Fibroblast of mammary gland (primary cell): ENCODE data around the gene PHF1.
A peak's percentile ranks its signal among the peaks of the same experiment; 100 is the strongest.

Experiments used
- DNase-seq: peaks from one replicate; pipeline ENCODE4 v3.0.0-alpha.2; 2010; ENCODE audit warnings: low read depth
- H3K4me3 ChIP-seq: 2 replicates; pipeline ENCODE4 v1.5.1; 2011; ENCODE audit warnings: low read depth, mild to moderate bottlenecking, low read length, moderate library complexity; ENCODE audit not compliant: control insufficient read depth
- TF ChIP-seq, protein P1 (sequence below): conservative IDR thresholded peaks from 2 replicates; pipeline ENCODE4 v1.5.1; 2011; ENCODE audit warnings: low read depth, low read length, inconsistent platforms; ENCODE audit not compliant: control insufficient read depth, insufficient read depth

PHF1 gene

DNA sequence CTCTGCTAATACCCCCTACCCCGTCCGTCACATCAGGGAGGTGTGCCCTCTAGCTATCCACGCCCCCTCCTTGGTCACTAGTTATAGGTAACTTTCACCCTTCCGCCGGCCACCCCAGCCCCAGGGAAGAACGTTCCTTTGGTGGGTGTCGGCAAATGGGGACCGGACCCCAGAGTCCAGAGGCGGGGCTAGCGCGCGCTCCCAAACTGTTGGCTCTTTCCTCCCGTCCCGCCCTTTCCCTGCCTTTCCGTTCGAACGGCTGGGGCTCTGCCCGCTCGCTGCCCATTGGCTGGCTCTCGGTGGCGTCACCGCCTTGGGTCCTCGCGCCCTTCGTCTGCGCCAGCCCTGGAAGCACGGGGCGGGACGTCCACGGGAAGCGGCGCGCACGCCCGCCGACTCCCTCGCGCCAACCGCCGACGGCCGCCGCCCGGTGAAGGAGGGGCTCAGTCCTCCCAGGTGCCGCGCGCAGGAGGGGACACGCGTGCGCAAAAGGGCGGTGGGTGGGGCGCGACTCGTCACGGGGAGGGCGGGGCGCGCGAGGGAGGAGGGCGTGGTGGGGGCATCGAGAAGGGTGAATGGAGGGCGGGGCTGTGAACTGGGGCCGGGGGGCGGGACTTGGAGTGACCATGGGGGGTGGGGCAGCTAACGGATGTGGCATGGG is 634 bp upstream of the PHF1 start:
- H3K4me3 ChIP-seq, result peak overlapping the region; percentile 61
- peak; percentile 96 for DNase-seq
- TF ChIP-seq, protein P1, sequence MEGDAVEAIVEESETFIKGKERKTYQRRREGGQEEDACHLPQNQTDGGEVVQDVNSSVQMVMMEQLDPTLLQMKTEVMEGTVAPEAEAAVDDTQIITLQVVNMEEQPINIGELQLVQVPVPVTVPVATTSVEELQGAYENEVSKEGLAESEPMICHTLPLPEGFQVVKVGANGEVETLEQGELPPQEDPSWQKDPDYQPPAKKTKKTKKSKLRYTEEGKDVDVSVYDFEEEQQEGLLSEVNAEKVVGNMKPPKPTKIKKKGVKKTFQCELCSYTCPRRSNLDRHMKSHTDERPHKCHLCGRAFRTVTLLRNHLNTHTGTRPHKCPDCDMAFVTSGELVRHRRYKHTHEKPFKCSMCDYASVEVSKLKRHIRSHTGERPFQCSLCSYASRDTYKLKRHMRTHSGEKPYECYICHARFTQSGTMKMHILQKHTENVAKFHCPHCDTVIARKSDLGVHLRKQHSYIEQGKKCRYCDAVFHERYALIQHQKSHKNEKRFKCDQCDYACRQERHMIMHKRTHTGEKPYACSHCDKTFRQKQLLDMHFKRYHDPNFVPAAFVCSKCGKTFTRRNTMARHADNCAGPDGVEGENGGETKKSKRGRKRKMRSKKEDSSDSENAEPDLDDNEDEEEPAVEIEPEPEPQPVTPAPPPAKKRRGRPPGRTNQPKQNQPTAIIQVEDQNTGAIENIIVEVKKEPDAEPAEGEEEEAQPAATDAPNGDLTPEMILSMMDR, result no peak

DNA sequence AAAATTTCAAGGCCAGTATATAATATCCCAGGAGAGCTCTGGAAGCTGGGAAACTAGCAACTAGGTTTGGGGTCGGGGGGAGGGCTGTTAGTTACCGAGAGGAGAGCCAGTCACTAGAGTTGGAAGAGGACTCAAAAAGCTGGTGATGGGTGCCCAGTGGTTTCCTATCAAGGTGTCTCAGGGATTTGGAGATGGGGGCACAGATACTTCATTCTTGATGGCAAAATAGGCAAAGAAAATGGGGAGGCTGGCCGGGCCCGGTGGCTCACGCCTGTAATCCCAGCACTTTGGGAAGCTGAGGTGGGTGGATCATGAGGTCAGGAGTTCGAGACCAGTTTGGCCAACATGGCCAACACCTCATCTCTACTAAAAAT is 805 bp downstream of the PHF1 start:
- TF ChIP-seq, protein P1, result no peak
- H3K4me3 ChIP-seq, result peak overlapping the region; percentile 65
- DNase-seq, result no peak

DNA sequence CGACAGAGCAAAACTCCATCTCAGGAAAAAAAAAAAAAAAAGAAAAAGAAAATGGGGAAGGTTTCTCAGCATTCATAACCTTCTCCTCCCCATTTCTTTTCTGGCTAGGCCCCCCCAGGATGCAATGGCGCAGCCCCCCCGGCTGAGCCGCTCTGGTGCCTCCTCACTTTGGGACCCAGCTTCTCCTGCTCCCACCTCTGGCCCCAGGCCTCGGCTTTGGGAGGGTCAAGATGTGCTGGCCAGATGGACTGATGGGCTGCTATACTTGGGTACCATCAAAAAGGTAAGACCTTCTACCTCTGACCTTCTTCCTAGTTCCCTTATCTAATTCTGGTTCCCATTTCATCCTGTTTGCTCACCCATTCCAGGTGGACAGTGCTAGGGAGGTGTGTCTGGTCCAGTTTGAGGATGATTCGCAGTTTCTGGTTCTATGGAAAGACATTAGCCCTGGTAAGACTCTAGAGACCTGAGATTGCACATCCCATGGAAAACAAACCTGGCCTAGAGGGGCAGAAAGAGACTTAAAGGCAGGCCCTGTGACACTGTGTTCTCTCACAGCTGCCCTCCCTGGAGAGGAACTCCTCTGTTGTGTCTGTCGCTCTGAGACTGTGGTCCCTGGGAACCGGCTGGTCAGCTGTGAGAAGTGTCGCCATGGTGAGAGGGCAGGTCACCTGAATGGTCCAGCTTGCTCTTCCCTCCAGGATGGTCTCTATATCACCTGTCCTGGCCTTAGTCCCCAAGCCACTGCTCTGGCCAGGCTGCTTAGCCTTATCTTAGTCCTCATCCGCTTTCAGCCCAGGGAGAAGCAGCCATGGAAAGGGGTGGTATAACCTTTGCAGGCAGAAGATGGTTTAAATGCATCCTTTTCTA is 1.6 kb downstream of the PHF1 start:
- H3K4me3 ChIP-seq, result no peak overlapping the region
- TF ChIP-seq, protein P1, result no peak
- no peak for DNase-seq

DNA sequence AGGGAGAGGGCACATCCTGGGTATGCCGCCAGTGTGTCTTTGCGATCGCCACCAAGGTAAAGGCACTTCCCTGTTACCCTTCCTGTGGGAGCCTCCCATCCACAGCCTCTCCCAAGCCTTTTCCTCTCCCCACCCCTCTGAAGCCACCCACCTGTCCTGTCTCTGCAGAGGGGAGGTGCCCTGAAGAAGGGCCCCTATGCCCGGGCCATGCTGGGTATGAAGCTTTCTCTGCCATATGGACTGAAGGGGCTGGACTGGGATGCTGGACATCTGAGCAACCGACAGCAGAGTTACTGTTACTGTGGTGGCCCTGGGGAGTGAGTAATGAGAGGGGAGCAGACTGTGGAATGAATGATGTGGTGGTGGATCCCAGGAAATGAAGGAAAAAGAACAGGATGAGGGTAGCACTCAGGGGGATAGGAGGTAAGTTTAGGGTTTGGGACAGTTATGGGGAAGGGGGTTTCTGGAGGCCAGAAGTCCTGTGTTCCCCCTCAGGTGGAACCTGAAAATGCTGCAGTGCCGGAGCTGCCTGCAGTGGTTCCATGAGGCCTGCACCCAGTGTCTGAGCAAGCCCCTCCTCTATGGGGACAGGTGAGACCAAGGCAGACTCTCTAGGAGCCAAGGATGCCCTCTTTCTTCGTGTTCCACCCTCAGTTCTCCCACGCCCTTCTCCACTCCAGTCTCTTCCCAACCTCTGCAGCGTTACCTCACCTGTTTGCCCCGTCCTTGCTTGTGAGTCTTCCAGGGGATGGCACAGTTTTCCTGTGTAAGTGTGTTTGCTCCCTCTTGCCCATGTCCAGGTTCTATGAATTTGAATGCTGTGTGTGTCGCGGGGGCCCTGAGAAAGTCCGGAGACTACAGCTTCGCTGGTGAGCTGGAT is 2.7 kb downstream of the PHF1 start:
- TF ChIP-seq, protein P1, result no peak
- no peak overlapping the region for H3K4me3 ChIP-seq
- DNase-seq, result no peak

DNA sequence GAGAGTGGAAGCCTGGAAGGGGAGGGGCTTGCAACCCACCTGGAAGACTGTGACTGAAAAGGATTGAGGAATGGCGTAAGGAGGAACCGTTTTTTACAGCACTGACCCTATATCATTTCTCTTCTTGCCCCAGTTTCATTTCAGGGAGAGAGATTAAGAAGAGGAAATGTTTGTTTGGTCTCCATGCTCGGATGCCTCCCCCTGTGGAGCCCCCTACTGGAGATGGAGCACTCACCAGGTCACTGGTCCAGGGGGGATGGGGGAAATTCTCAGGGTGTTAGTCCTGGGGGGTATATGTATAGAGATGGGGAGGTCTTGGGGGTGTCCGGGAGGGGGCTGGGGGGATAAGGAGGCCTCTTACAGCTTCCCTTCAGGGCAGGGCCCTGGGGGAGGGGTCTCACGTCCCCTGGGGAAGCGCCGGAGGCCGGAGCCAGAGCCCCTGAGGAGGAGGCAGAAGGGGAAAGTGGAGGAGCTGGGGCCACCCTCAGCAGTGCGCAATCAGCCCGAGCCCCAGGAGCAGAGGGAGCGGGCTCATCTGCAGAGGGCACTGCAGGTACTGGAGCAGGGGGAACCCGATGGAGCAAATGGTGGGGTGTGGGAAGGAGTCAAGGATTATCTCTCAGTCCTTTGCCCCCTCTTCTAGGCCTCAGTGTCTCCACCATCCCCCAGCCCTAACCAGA is 3.9 kb downstream of the PHF1 start:
- DNase-seq, result no peak
- TF ChIP-seq, protein P1, result peak; percentile 47
- H3K4me3 ChIP-seq, result no peak overlapping the region

DNA sequence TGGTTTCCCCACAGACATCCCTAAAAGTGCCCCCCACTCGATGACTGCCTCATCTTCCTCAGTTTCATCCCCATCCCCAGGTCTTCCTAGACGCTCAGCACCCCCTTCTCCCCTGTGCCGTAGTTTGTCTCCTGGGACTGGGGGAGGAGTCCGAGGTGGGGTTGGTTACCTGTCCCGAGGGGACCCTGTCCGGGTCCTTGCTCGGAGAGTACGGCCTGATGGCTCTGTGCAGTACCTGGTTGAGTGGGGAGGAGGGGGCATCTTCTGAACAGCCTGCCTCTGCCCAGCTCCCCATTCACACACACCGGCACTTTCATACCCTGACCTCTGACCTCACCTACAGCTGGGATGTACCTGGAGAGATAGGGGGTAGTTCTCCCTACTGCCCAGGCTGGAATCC is 5.0 kb downstream of the PHF1 start:
- H3K4me3 ChIP-seq, result peak overlapping the region; percentile 87
- no peak for DNase-seq
- TF ChIP-seq, protein P1, result no peak
